ENCODE results near the gene FEM1C.

DNA sequence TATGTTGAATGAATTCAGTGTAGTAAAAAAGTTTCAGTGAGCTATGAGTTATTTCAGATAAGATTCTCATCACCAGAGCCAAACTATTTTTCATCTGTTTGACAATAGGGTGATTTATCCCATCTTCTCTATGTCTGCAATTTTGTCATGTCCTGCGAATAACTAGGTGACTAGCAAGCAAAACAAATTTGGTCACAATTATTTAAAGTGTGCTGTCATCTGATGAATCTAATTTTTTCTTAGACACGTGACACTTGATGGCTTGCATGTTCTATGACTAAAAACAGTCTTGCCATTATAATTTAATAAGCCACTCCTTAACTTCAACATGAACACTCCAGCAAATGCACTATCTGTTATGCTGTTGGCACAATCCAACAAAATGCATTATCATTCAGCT lies 35.0 kb downstream of the FEM1C start:
- TF ChIP-seq, protein P1, sequence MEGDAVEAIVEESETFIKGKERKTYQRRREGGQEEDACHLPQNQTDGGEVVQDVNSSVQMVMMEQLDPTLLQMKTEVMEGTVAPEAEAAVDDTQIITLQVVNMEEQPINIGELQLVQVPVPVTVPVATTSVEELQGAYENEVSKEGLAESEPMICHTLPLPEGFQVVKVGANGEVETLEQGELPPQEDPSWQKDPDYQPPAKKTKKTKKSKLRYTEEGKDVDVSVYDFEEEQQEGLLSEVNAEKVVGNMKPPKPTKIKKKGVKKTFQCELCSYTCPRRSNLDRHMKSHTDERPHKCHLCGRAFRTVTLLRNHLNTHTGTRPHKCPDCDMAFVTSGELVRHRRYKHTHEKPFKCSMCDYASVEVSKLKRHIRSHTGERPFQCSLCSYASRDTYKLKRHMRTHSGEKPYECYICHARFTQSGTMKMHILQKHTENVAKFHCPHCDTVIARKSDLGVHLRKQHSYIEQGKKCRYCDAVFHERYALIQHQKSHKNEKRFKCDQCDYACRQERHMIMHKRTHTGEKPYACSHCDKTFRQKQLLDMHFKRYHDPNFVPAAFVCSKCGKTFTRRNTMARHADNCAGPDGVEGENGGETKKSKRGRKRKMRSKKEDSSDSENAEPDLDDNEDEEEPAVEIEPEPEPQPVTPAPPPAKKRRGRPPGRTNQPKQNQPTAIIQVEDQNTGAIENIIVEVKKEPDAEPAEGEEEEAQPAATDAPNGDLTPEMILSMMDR (conservative IDR thresholded peaks at IDR 0.05): no peak
- no peak for TF ChIP-seq ZFX (IDR thresholded peaks at IDR 0.05)

Data from C4-2B (cell line).